HG02885 (cell line): ENCODE results near the gene COX17.
"Not testable (repeated sequence)": the region's sequence is repeated elsewhere in the genome, so short reads cannot be mapped to it uniquely, and the experiment has no call there.

Source experiments
- ATAC-seq: cut with Tn5 transposase; IDR thresholded peaks from one replicate; pipeline ENCODE4 v1.9.1; 2021; ENCODE audit warnings: mild to moderate bottlenecking; ENCODE audit not compliant: unreplicated experiment, poor library complexity

COX17 gene

GRCh38 chr3:119676771-119677640, at the start of gene COX17:
TSS of gene COX17 (minus strand) at chr3:119677406. CDS start at chr3:119677310, 96 bp downstream.
- peak; percentile 87 for ATAC-seq

- no peak for ATAC-seq
Measured at GRCh38 chr3:119726909-119727308, 49.7 kb upstream of the COX17 start.

- no peak for ATAC-seq
Measured at GRCh38 chr3:119723022-119723421, 45.8 kb upstream of the COX17 start.

- ATAC-seq = no peak
Measured at GRCh38 chr3:119717520-119717919, 40.3 kb upstream of the COX17 start.

- ATAC-seq = no peak
Measured at GRCh38 chr3:119716998-119717397, 39.8 kb upstream of the COX17 start.

- ATAC-seq = no peak
Measured at GRCh38 chr3:119715105-119715504, 37.9 kb upstream of the COX17 start.

GRCh38 chr3:119703820-119704531, 26.8 kb upstream of the COX17 start:
- no peak for ATAC-seq

- ATAC-seq = peak; percentile 93
Measured at GRCh38 chr3:119702530-119703527, 25.6 kb upstream of the COX17 start, which contains the start of gene CFAP91. TSS of gene CFAP91 (plus strand) at chr3:119703022. CDS start at chr3:119703099, 77 bp downstream.

- peak; percentile 3 for ATAC-seq
Measured at GRCh38 chr3:119700920-119701734, 23.9 kb upstream of the COX17 start.

- peak; percentile 36 for ATAC-seq
Measured at GRCh38 chr3:119700269-119700919, 23.2 kb upstream of the COX17 start.

GRCh38 chr3:119697394-119697793, 20.2 kb upstream of the COX17 start:
- ATAC-seq = peak; percentile 56

- no peak for ATAC-seq
Measured at GRCh38 chr3:119695480-119695879, 18.3 kb upstream of the COX17 start.

- ATAC-seq = no peak
Measured at GRCh38 chr3:119690043-119690656, 12.9 kb upstream of the COX17 start.

- no peak for ATAC-seq
Measured at GRCh38 chr3:119683421-119683820, 6.2 kb upstream of the COX17 start.

- no peak for ATAC-seq
Measured at GRCh38 chr3:119681279-119681678, 4.1 kb upstream of the COX17 start.

- no peak for ATAC-seq
Measured at GRCh38 chr3:119679874-119680273, 2.7 kb upstream of the COX17 start.

GRCh38 chr3:119678209-119678608, 1.0 kb upstream of the COX17 start:
- not testable (repeated sequence) for ATAC-seq

GRCh38 chr3:119677641-119677934, 382 bp upstream of the COX17 start:
- no peak for ATAC-seq

- ATAC-seq = no peak
Measured at GRCh38 chr3:119676020-119676419, 1.2 kb downstream of the COX17 start.
